ENCODE data around the gene LSAMP.

LSAMP gene

GRCh38 chr3:116040152-116040551 lies 405.1 kb downstream of the LSAMP start:
- DNase-seq: no peak
- no peak for ATAC-seq (replicated peaks)
- no peaks in the 10 kb centered on the region for H3K27me3 Mint-ChIP-seq
- peaks cover 4 to 13% of the 10 kb centered on the region in 2 donors for H3K4me1 Mint-ChIP-seq
- no peak overlapping the region for H3K4me3 Mint-ChIP-seq
- no peaks in the 10 kb centered on the region for H3K36me3 Mint-ChIP-seq
- peaks cover 2% of the 10 kb centered on the region in 2 donors for H3K9me3 Mint-ChIP-seq
- no peak overlapping the region for H3K27ac Mint-ChIP-seq

- H3K9me3 Mint-ChIP-seq: peaks cover 2% of the 10 kb centered on the region in 2 donors
- no peaks in the 10 kb centered on the region for H3K27me3 Mint-ChIP-seq
- H3K27ac Mint-ChIP-seq: no peak overlapping the region
- H3K4me1 Mint-ChIP-seq: peaks cover 4 to 13% of the 10 kb centered on the region in 2 donors
- H3K4me3 Mint-ChIP-seq: no peak overlapping the region
- no peaks in the 10 kb centered on the region for H3K36me3 Mint-ChIP-seq
- DNase-seq: no peak
- ATAC-seq (replicated peaks): no peak
Measured at GRCh38 chr3:116039651-116039985, 405.7 kb downstream of the LSAMP start.

GRCh38 chr3:116038968-116039650 lies 406.2 kb downstream of the LSAMP start:
- Mint-ChIP-seq H3K4me1 (peaks cover 4 to 13% of the 10 kb centered on the region in 2 donors), H3K9me3 (peaks cover 2 to 3% of the 10 kb centered on the region in 2 donors), H3K4me3 (no peak overlapping the region), H3K36me3 (no peaks in the 10 kb centered on the region), H3K27me3 (no peaks in the 10 kb centered on the region), H3K27ac (no peak overlapping the region)
- ATAC-seq (replicated peaks) (no peak), DNase-seq (no peak)

- Mint-ChIP-seq H3K36me3 (no peaks in the 10 kb centered on the region), H3K4me3 (no peak overlapping the region), H3K27ac (no peak overlapping the region), H3K27me3 (no peaks in the 10 kb centered on the region), H3K4me1 (peaks cover 4 to 13% of the 10 kb centered on the region in 2 donors), H3K9me3 (peaks cover 2 to 3% of the 10 kb centered on the region in 2 donors)
- ATAC-seq (replicated peaks): peak; percentile 94 to 99
- DNase-seq: no peak
Measured at GRCh38 chr3:116037954-116038911, 407.1 kb downstream of the LSAMP start.

- H3K36me3 Mint-ChIP-seq: no peaks in the 10 kb centered on the region
- peaks cover 0 to 3% of the 10 kb centered on the region in 2 donors for H3K9me3 Mint-ChIP-seq
- H3K4me3 Mint-ChIP-seq: no peak overlapping the region
- no peaks in the 10 kb centered on the region for H3K27me3 Mint-ChIP-seq
- H3K27ac Mint-ChIP-seq: no peak overlapping the region
- ATAC-seq (replicated peaks) (no peak), DNase-seq (no peak)
- H3K4me1 Mint-ChIP-seq: peaks cover 4 to 13% of the 10 kb centered on the region in 2 donors
Measured at GRCh38 chr3:116035429-116035828, 409.9 kb downstream of the LSAMP start.

GRCh38 chr3:116034794-116035193 lies 410.5 kb downstream of the LSAMP start:
- Mint-ChIP-seq H3K4me3 (no peak overlapping the region), H3K36me3 (no peaks in the 10 kb centered on the region), H3K27me3 (no peaks in the 10 kb centered on the region), H3K4me1 (peaks cover 4 to 13% of the 10 kb centered on the region in 2 donors), H3K27ac (no peak overlapping the region), H3K9me3 (peaks cover 0 to 3% of the 10 kb centered on the region in 2 donors)
- DNase-seq (no peak), ATAC-seq (replicated peaks) (no peak)

- H3K9me3 Mint-ChIP-seq: peaks cover 0 to 3% of the 10 kb centered on the region in 2 donors
- no peak for DNase-seq
- H3K27ac Mint-ChIP-seq: no peak overlapping the region
- H3K4me3 Mint-ChIP-seq: no peak overlapping the region
- H3K27me3 Mint-ChIP-seq: no peaks in the 10 kb centered on the region
- no peak for ATAC-seq (replicated peaks)
- peaks cover 4 to 13% of the 10 kb centered on the region in 2 donors for H3K4me1 Mint-ChIP-seq
- H3K36me3 Mint-ChIP-seq: no peaks in the 10 kb centered on the region
Measured at GRCh38 chr3:116034086-116034485, 411.2 kb downstream of the LSAMP start.

- ATAC-seq (replicated peaks) (no peak), DNase-seq (no peak)
- peaks cover 0 to 1% of the 10 kb centered on the region in 2 donors for H3K9me3 Mint-ChIP-seq
- H3K36me3 Mint-ChIP-seq: no peaks in the 10 kb centered on the region
- no peaks in the 10 kb centered on the region for H3K27me3 Mint-ChIP-seq
- no peak overlapping the region for H3K4me3 Mint-ChIP-seq
- H3K4me1 Mint-ChIP-seq: peaks cover 1 to 9% of the 10 kb centered on the region in 2 donors
- no peak overlapping the region for H3K27ac Mint-ChIP-seq
Measured at GRCh38 chr3:116033516-116033915, 411.8 kb downstream of the LSAMP start.

- Mint-ChIP-seq H3K27ac (no peak overlapping the region), H3K9me3 (peaks cover 0 to 1% of the 10 kb centered on the region in 2 donors)
- DNase-seq: no peak
Measured at GRCh38 chr3:116032176-116032575, 413.1 kb downstream of the LSAMP start.

GRCh38 chr3:116030131-116030850 lies 415.0 kb downstream of the LSAMP start:
- Mint-ChIP-seq H3K4me3 (no peak overlapping the region), H3K4me1 (no peaks in the 10 kb centered on the region), H3K27me3 (no peaks in the 10 kb centered on the region), H3K36me3 (no peaks in the 10 kb centered on the region), H3K9me3 (peaks cover 0 to 1% of the 10 kb centered on the region in 2 donors), H3K27ac (no peak overlapping the region)
- ATAC-seq (replicated peaks): no peak
- DNase-seq: no peak

More at GRCh38 chr3:116032176-116032575, 413.1 kb downstream of the LSAMP start:
- Mint-ChIP-seq H3K36me3 (no peaks in the 10 kb centered on the region), H3K4me3 (no peak overlapping the region), H3K27me3 (no peaks in the 10 kb centered on the region), H3K4me1 (no peaks in the 10 kb centered on the region)
- ATAC-seq (replicated peaks): no peak

- H3K36me3 Mint-ChIP-seq: no peaks in the 10 kb centered on the region
- H3K4me3 Mint-ChIP-seq: no peak overlapping the region
- no peaks in the 10 kb centered on the region for H3K4me1 Mint-ChIP-seq
- H3K27ac Mint-ChIP-seq: no peak overlapping the region
- ATAC-seq (replicated peaks): no peak
- no peaks in the 10 kb centered on the region for H3K27me3 Mint-ChIP-seq
- peaks cover 0 to under 1% of the 10 kb centered on the region in 2 donors for H3K9me3 Mint-ChIP-seq
- no peak for DNase-seq
Measured at GRCh38 chr3:116029266-116029665, 416.0 kb downstream of the LSAMP start.

- H3K9me3 Mint-ChIP-seq: no peaks in the 10 kb centered on the region
- no peaks in the 10 kb centered on the region for H3K4me1 Mint-ChIP-seq
- H3K36me3 Mint-ChIP-seq: no peaks in the 10 kb centered on the region
- H3K4me3 Mint-ChIP-seq: no peak overlapping the region
- no peak for ATAC-seq (replicated peaks)
- no peak overlapping the region for H3K27ac Mint-ChIP-seq
- no peak for DNase-seq
- no peaks in the 10 kb centered on the region for H3K27me3 Mint-ChIP-seq
Measured at GRCh38 chr3:116028157-116028556, 417.1 kb downstream of the LSAMP start.

GRCh38 chr3:116020989-116021388 lies 424.3 kb downstream of the LSAMP start:
- Mint-ChIP-seq H3K36me3 (no peaks in the 10 kb centered on the region), H3K27me3 (no peaks in the 10 kb centered on the region), H3K4me3 (no peak overlapping the region), H3K9me3 (no peaks in the 10 kb centered on the region), H3K27ac (no peak overlapping the region), H3K4me1 (no peaks in the 10 kb centered on the region)
- ATAC-seq (replicated peaks): no peak
- no peak for DNase-seq

- Mint-ChIP-seq H3K36me3 (no peaks in the 10 kb centered on the region), H3K9me3 (no peaks in the 10 kb centered on the region), H3K27ac (no peak overlapping the region), H3K27me3 (no peaks in the 10 kb centered on the region), H3K4me1 (no peaks in the 10 kb centered on the region), H3K4me3 (no peak overlapping the region)
- peak in 1 of 2 donors; percentile 57 for ATAC-seq (replicated peaks)
- DNase-seq: no peak
Measured at GRCh38 chr3:116020495-116020894, 424.8 kb downstream of the LSAMP start.
